ENCODE results near the gene FSIP1.

DNA sequence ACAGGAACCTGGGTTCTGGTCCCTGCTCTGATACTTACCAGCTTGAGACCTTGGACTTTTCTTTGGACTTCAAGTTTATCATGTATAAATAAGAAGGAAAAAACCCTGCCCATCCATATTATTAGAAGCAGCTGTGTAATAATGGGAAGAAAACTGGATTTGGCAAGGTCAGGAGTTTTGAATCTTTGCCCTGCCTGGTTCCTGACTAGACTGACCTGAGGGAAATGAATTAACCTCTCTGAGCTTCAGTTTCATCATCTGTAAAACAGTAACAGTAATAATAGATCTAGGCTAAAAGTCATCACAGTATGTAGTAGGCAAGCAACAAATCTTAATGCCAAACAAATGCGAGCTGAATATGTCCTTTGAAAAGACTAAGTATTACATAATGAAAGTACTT is 68.8 kb downstream of the FSIP1 start:
- TF ChIP-seq CTCF (IDR thresholded peaks at IDR 0.05) (no peak), EZH2 (IDR thresholded peaks at IDR 0.05) (no peak), EZH2phosphoT487 (IDR thresholded peaks at IDR 0.05) (no peak)

All from neural progenitor cell (in vitro differentiated cells).